Right lobe of liver (tissue), 4 donors: ENCODE results near the gene PAK6.

ENCODE experiments used
- POLR2A ChIP-seq: fragments of 450-650 bp; IDR thresholded peaks from one replicate; pipeline ENCODE4 v1.6.1; 2017; ENCODE audit warnings: antibody characterized with exemption, mild to moderate bottlenecking
- TF ChIP-seq, protein P1 (sequence below), 4 donors: fragments of 200-600 bp in 3 of 4; fragments of 450-650 bp in 1 of 4; IDR thresholded peaks; one replicate each; pipeline versions ENCODE4 v1.5.1 to v1.8.0; 2016 to 2022; ENCODE audit warnings: antibody characterized with exemption in 4 of 4, mild to moderate bottlenecking in 2 of 4
- donor health status: DM: no; HTN: no; CAD: no.
- donor health status: DM: no; HTN: no; CAD: no.
- donor health status: DM: no; HTN: yes; CAD: no.

DNA sequence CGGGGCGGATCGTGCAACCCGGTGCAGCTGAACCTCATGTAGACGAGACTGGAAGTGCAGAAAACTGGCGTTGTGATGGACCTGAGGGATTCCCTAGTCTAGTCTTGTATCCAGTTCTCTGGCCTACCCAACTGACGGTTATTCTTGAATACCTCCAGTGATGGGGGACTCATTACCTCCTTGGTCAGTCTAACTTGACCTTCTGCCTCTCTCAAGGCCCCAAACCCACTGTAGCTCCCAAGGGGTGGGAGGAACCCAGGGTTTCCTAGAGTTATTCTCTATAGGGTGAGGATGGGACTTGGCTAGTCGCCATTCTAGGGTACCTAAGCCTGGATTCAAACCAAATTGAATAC is 11.4 kb downstream of the PAK6 start:
- TF ChIP-seq, protein P1, sequence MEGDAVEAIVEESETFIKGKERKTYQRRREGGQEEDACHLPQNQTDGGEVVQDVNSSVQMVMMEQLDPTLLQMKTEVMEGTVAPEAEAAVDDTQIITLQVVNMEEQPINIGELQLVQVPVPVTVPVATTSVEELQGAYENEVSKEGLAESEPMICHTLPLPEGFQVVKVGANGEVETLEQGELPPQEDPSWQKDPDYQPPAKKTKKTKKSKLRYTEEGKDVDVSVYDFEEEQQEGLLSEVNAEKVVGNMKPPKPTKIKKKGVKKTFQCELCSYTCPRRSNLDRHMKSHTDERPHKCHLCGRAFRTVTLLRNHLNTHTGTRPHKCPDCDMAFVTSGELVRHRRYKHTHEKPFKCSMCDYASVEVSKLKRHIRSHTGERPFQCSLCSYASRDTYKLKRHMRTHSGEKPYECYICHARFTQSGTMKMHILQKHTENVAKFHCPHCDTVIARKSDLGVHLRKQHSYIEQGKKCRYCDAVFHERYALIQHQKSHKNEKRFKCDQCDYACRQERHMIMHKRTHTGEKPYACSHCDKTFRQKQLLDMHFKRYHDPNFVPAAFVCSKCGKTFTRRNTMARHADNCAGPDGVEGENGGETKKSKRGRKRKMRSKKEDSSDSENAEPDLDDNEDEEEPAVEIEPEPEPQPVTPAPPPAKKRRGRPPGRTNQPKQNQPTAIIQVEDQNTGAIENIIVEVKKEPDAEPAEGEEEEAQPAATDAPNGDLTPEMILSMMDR (IDR thresholded peaks at IDR 0.05): no peak
- no peak for TF ChIP-seq POLR2A
